GM19324 (cell line): ENCODE data around the gene PRKCZ.

Experiments
- ATAC-seq: cut with Tn5 transposase; IDR thresholded peaks from one replicate; pipeline ENCODE4 v1.9.1; 2021; ENCODE audit warnings: mild to moderate bottlenecking, moderate library complexity; ENCODE audit not compliant: unreplicated experiment, low FRiP score

PRKCZ gene

GRCh38 chr1:2185880-2186855, 136.0 kb downstream of the PRKCZ start:
- ATAC-seq = no peak

- ATAC-seq = no peak
Measured at GRCh38 chr1:2186901-2187300, 136.7 kb downstream of the PRKCZ start.

- no peak for ATAC-seq
Measured at GRCh38 chr1:2187619-2188018, 137.4 kb downstream of the PRKCZ start.

GRCh38 chr1:2188336-2188735, 138.1 kb downstream of the PRKCZ start:
- no peak for ATAC-seq

- peak; percentile 63 for ATAC-seq
Measured at GRCh38 chr1:2189459-2190425, 139.5 kb downstream of the PRKCZ start.

- ATAC-seq = no peak
Measured at GRCh38 chr1:2190491-2190976, 140.3 kb downstream of the PRKCZ start.

GRCh38 chr1:2192031-2192995, 142.1 kb downstream of the PRKCZ start:
- no peak for ATAC-seq

GRCh38 chr1:2193514-2194281, 143.5 kb downstream of the PRKCZ start:
- ATAC-seq = no peak

- peak; percentile 45 for ATAC-seq
Measured at GRCh38 chr1:2194319-2194897, 144.2 kb downstream of the PRKCZ start, which contains the start of gene FAAP20. Gene FAAP20, minus strand, starts transcription at chr1:2194772. Its CDS starts 23 bp downstream, at chr1:2194749.

- ATAC-seq = peak; percentile 67
Measured at GRCh38 chr1:2194898-2195673, 144.9 kb downstream of the PRKCZ start.

GRCh38 chr1:2195785-2196184, 145.6 kb downstream of the PRKCZ start:
- ATAC-seq = no peak

GRCh38 chr1:2196901-2197638, 146.9 kb downstream of the PRKCZ start:
- ATAC-seq = no peak

GRCh38 chr1:2197707-2198165, 147.5 kb downstream of the PRKCZ start:
- no peak for ATAC-seq

- ATAC-seq = no peak
Measured at GRCh38 chr1:2198571-2198970, 148.4 kb downstream of the PRKCZ start.

- peak; percentile 26 for ATAC-seq
Measured at GRCh38 chr1:2199042-2199810, 149.0 kb downstream of the PRKCZ start.

GRCh38 chr1:2200308-2200943, 150.2 kb downstream of the PRKCZ start:
- ATAC-seq = no peak
